ENCODE data around the gene CD22.

- no peak for TF ChIP-seq CTCF (IDR thresholded peaks at IDR 0.05)
- no peak for TF ChIP-seq POLR2A (IDR thresholded peaks at IDR 0.05)
- TF ChIP-seq POLR2AphosphoS5 (IDR thresholded peaks at IDR 0.05): no peak
Observed at GRCh38 chr19:35380450-35381124, 51.6 kb downstream of the CD22 start.

Measured in breast epithelium (tissue), 3 donors.